Measurements from ENCODE around the gene LPAR1. TPM values are rescaled to one million over a fixed set of nuclear protein-coding genes. Genes with fewer than 3 reads are reported as not detected.

LPAR1 gene
- total and polyA plus RNA-seq, 9 of the 15 experiments (the other 6 are each of a cell fraction or from before 2014, with no cell fraction given): 0.13 TPM; not detected in 8

- no peak overlapping the region for H3K9ac ChIP-seq (ENCODE audit: insufficient read depth in 1 of 2, low read depth in 2 of 2, low read length in 2 of 2)
- FAIRE-seq (no peak), ATAC-seq (no peak), DNase-seq (ENCODE audit: extremely low read depth in 1 of 4, low spot score in 3 of 4) (no peak)
- ChIA-PET POLR2A (no interaction called here), CTCF (ENCODE audit: low intra/inter-chr PET ratio) (no interaction called here)
- H3K9me3 ChIP-seq (replicated peaks; ENCODE audit: control insufficient read depth, insufficient read depth, low read depth, low read length): 0 out of 2 replicates have a peak, but pooled peaks cover 3% of the 10 kb centered on the region
- WGBS (ENCODE audit: insufficient coverage, low coverage, missing lambda C conversion rate): 0% methylated on average over 2 of the region's 2 CpGs
- no TSS peak for BruUV-seq (replicated peaks)
- H3K4me1 ChIP-seq (replicated peaks in 1 of 2; ENCODE audit: control insufficient read depth in 2 of 2, insufficient read depth in 2 of 2, low read length in 2 of 2): no peaks in the 10 kb centered on the region
- in situ Hi-C loops (cut with MboI): no loop called here
- no peaks in the 10 kb centered on the region for H3K36me3 ChIP-seq (ENCODE audit: control insufficient read depth, insufficient read depth, low read length)
- H3K4me2 ChIP-seq (ENCODE audit: insufficient read depth, low read length): no peak overlapping the region
- no peaks in the 10 kb centered on the region for H3K27me3 ChIP-seq (ENCODE audit: control insufficient read depth in 2 of 2, insufficient read depth in 2 of 2, low read length in 2 of 2)
- no peaks in the 10 kb centered on the region for H4K20me1 ChIP-seq (replicated peaks; ENCODE audit: control insufficient read depth, insufficient read depth, low read length)
- H3K4me3 ChIP-seq: no peak overlapping the region
- H3K27ac ChIP-seq (ENCODE audit: extremely low read depth, low read depth, low read length): no peak overlapping the region
- no peaks in the 10 kb centered on the region for H3K9me1 ChIP-seq (ENCODE audit: control insufficient read depth, insufficient read depth, low read length)
- no peak overlapping the region for H2AFZ ChIP-seq (ENCODE audit: low read depth, low read length)
- intact Hi-C loops (cut with micrococcal nuclease): no loop called here
- H3K79me2 ChIP-seq (ENCODE audit: control insufficient read depth, insufficient read depth, low read length): no peaks in the 10 kb centered on the region
- TF ChIP-seq E2F6 (IDR thresholded peaks at IDR 0.05; ENCODE audit: borderline replicate concordance in 1 of 2, extremely low read depth in 1 of 2, insufficient read depth in 1 of 2, insufficient read length in 1 of 2, low read depth in 1 of 2, low read length in 1 of 2, poor library complexity in 1 of 2, severe bottlenecking in 1 of 2) (no peak), DEAF1 (CRISPR knock-in tag; IDR thresholded peaks at IDR 0.05) (no peak), ZBTB5 (IDR thresholded peaks at IDR 0.05) (no peak), ZNF518B (CRISPR knock-in tag; IDR thresholded peaks at IDR 0.05) (no peak), COPS2 (conservative IDR thresholded peaks at IDR 0.05) (no peak), ZFX (CRISPR knock-in tag; IDR thresholded peaks at IDR 0.05) (no peak), RERE (CRISPR knock-in tag; IDR thresholded peaks at IDR 0.05; ENCODE audit: borderline replicate concordance) (no peak)
Observed at GRCh38 chr9:110971234-110971633, 67.0 kb downstream of the LPAR1 start.

Measured in K562 (cell line).